HUES64 (cell line): ENCODE measurements around the gene SCAMP4.
"Not testable (repeated sequence)": the region's sequence is repeated elsewhere in the genome, so short reads cannot be mapped to it uniquely, and the experiment has no call there.

ENCODE experiments used
- H3K27ac ChIP-seq: 2 replicates; pipeline ENCODE4 v1.7.0; 2013; ENCODE audit warnings: low read depth, low read length, inconsistent platforms
- H3K27me3 ChIP-seq: 2 replicates; pipeline ENCODE4 v1.6.1; 2013; ENCODE audit warnings: mild to moderate bottlenecking, low read length; ENCODE audit not compliant: insufficient read depth
- H3K36me3 ChIP-seq: 2 replicates; pipeline ENCODE4 v1.6.1; 2013; ENCODE audit warnings: mild to moderate bottlenecking, low read length; ENCODE audit not compliant: insufficient read depth
- H3K4me1 ChIP-seq: 2 replicates; pipeline ENCODE4 v1.6.1; 2013; ENCODE audit warnings: mild to moderate bottlenecking, low read length, moderate library complexity; ENCODE audit not compliant: insufficient read depth
- H3K4me3 ChIP-seq: 2 replicates; pipeline ENCODE4 v1.5.1; 2013; ENCODE audit warnings: mild to moderate bottlenecking, low read length, moderate library complexity
- H3K9ac ChIP-seq: 2 replicates; pipeline ENCODE4 v1.6.1; 2013; ENCODE audit warnings: mild to moderate bottlenecking, low read depth, low read length
- H3K9me3 ChIP-seq: 2 replicates; pipeline ENCODE4 v1.6.1; 2013; ENCODE audit warnings: low read depth, low read length; ENCODE audit not compliant: insufficient read depth
- WGBS: fragments of 150-250, 120-280 bp; methylation state at CpG from one replicate; pipeline ENCODE4 v1.1.7; 2013; ENCODE audit warnings: missing lambda C conversion rate; 5-methylcytosine and 5-hydroxymethylcytosine counted together

Gene SCAMP4

DNA sequence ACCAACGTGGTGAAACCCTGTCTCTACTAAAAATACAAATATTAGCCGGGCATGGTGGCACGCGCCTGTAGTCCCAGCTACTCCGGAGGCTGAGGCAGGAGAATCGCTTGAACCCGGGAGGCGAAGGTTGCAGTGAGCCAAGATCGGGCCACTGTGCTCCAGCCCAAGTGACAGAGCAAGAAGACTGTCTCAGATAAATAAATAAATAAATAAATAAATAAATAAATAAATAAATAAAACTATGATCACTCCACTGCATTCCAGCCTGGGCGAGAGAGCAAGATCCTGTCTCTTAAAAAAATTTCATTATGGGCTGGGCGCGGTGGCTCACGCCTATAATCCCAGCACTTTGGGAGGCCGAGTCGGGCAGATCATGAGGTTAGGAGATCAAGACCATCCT is 18.8 kb upstream of the SCAMP4 start:
- not testable (repeated sequence) for H3K27me3 ChIP-seq, H3K9ac ChIP-seq, H3K4me3 ChIP-seq, H3K27ac ChIP-seq, H3K9me3 ChIP-seq, H3K36me3 ChIP-seq
- H3K4me1 ChIP-seq, result peaks cover 17% of the 10 kb centered on the region
- WGBS, result 97% methylated on average over 15 of the region's 15 CpGs

DNA sequence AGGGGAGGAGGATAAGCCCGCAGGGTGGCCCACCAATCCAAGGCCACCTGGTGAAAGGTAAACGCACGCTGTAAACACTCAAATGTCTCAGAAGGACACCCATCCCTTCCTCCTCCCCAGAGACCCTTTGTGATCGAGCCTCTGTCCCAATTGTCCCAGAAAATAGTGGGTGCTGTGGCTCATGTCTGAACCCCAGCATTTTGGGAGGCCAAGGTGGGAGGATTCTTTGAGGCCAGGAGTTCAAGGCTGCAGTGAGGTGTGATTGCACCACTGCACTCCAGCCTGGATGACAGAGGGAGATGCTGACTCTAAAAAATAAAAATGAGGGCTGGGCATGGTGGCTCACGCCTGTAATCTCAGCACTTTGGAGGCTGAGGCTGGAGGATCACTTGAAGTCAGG is 16.8 kb upstream of the SCAMP4 start:
- 81% methylated on average over 5 of the region's 5 CpGs for WGBS
- H3K9me3 ChIP-seq, result no peaks in the 10 kb centered on the region
- H3K27ac ChIP-seq, result no peak overlapping the region
- H3K27me3 ChIP-seq, result no peaks in the 10 kb centered on the region
- H3K4me3 ChIP-seq, result no peak overlapping the region
- no peaks in the 10 kb centered on the region for H3K36me3 ChIP-seq
- peaks cover 11% of the 10 kb centered on the region for H3K4me1 ChIP-seq
- H3K9ac ChIP-seq, result no peak overlapping the region

DNA sequence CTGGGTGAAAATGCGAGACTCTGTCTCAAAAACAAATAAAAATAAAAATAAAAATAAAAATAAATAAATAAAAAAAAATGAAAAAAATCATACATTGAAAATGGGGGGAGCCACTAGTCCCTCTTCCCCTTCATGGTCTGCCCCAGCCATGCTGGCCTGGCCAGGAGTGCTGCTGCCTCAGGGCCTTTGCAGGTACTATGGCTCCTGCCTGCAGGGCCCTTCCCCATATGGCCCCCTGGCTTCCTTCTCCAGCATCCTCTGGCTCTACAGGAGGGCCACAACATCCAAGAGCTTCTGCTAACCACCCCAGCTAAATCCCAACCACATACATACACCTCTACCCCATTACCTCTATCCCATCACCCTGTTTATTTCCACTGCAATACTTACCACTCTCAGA is 15.3 kb upstream of the SCAMP4 start:
- Histone ChIP-seq H3K9me3 (no peaks in the 10 kb centered on the region), H3K27ac (no peak overlapping the region), H3K36me3 (no peaks in the 10 kb centered on the region), H3K27me3 (no peaks in the 10 kb centered on the region), H3K9ac (no peak overlapping the region), H3K4me1 (peaks cover 5% of the 10 kb centered on the region; the same call in 1 of the 2 replicates), H3K4me3 (no peak overlapping the region)
- no CpG with 5 or more reads among the region's 1 CpG for WGBS

DNA sequence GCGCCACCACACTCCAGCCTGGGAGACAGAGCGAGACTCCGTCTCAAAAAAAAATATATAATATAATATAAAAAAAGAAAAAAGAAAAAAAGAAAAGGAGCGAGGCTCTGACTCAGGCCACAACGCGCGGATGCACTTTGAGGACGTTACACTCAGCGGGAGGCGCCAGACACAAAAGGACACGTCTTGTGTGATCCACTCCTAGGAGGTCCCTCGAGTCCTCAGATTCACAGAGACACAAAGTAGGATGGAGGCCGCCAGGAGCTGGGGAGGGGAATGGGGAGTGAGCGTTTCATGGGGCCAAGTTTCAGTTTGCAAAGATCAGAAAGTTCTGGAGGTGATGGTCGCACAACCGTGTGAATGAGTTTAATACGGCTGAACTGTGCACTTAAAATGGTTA is 11.4 kb upstream of the SCAMP4 start:
- Histone ChIP-seq H3K9me3 (no peaks in the 10 kb centered on the region), H3K4me1 (0 out of 2 replicates have a peak, but pooled peaks cover 2% of the 10 kb centered on the region), H3K4me3 (no peak overlapping the region), H3K27ac (no peak overlapping the region), H3K36me3 (no peaks in the 10 kb centered on the region), H3K9ac (no peak overlapping the region), H3K27me3 (no peaks in the 10 kb centered on the region)
- WGBS, result 64% methylated on average over 15 of the region's 17 CpGs

DNA sequence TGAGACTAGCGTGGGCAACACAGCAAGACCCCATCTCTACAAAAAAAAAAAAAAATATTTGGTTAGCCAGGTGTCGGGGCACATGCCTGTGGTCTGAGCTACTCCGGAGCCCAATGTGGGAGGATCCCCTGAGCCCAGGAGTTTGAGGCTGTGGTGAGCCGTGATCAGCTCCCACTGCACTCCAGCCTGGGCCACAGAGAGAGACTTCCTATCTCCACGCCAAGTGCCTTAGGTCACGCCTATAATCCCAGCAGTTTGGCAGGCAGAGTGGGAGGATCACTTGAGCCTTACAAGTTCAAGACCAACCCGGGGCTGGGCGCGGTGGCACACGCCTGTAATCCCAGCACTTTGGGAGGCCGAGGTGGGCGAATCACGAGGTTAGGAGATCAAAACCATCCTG is 8.7 kb upstream of the SCAMP4 start:
- no peak overlapping the region for H3K27ac ChIP-seq
- 92% methylated on average over 13 of the region's 13 CpGs for WGBS
- H3K9me3 ChIP-seq, result no peaks in the 10 kb centered on the region
- no peak overlapping the region for H3K9ac ChIP-seq
- H3K36me3 ChIP-seq, result no peaks in the 10 kb centered on the region
- no peak overlapping the region for H3K4me3 ChIP-seq
- H3K4me1 ChIP-seq, result 0 out of 2 replicates have a peak, but pooled peaks cover 2% of the 10 kb centered on the region
- no peaks in the 10 kb centered on the region for H3K27me3 ChIP-seq

DNA sequence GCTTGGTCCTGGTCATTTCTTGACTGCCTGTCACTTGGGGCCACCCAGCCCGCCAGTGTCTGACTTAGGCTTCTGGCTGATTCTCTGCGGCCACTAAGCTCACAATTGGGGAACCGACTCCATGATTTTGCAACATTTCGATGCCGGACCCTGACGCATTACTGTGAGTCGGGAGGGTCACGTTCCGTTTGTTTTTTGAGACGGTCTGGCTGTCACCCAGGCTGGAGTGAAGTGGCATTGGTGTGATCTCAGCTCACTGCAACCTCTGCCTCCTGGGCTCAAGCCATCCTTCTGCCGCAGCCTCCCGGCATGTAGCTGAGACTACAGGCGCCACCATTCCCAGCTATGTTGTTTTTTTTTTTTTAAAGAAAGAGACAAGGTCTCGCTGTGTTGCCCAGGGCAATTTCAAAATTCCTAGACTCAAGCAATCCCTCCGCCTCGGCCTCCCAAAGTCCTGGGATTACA is 3.2 kb upstream of the SCAMP4 start:
- Histone ChIP-seq H3K27ac (no peak overlapping the region), H3K4me1 (peaks cover 14% of the 10 kb centered on the region), H3K27me3 (no peaks in the 10 kb centered on the region), H3K9me3 (no peaks in the 10 kb centered on the region), H3K4me3 (no peak overlapping the region), H3K36me3 (peaks cover 5% of the 10 kb centered on the region), H3K9ac (no peak overlapping the region)
- 93% methylated on average over 16 of the region's 16 CpGs for WGBS

DNA sequence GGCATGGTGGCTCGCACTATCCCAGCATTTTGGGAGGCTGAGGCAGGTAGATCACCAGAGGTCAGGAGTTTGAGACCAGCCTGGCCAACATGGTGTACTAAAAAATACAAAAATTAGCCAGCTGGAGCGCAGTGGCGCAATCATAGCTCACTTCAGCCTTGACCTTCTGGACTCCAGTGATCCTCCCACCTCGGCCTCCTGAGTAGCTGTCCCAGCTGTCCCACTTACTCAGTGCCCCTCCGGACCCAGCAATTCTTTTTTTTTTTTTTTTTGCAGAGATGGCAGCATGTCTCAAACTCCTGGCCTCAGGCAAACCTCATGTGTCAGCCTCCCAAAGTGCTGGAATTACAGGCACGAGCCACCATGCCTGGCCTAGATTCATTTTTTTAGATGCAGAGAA is 2.3 kb upstream of the SCAMP4 start:
- Histone ChIP-seq H3K27ac (no peak overlapping the region), H3K4me3 (no peak overlapping the region), H3K36me3 (peaks cover 5% of the 10 kb centered on the region), H3K4me1 (peaks cover 12% of the 10 kb centered on the region), H3K9me3 (no peaks in the 10 kb centered on the region), H3K9ac (no peak overlapping the region), H3K27me3 (no peaks in the 10 kb centered on the region)
- WGBS, result 88% methylated on average over 6 of the region's 6 CpGs

DNA sequence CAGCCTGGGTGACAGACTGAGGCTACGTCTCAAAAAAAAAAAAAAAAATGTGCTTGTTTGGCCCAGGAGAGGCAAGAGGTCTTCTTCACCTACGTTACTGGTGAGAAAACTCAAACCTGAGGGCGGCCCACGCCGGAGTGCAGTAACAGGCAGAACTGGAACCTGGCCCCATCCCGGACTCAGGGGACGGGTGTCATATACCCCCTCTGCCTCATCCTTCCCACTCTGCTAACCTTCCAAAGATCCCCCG is 414 bp upstream of the SCAMP4 start:
- Histone ChIP-seq H3K36me3 (peaks cover 8% of the 10 kb centered on the region), H3K9ac (peak overlapping the region; percentile 60), H3K27me3 (no peaks in the 10 kb centered on the region), H3K4me1 (peaks cover 12% of the 10 kb centered on the region), H3K9me3 (no peaks in the 10 kb centered on the region), H3K27ac (peak overlapping the region; percentile 84), H3K4me3 (peak overlapping the region; percentile 66)
- WGBS, result 47% methylated on average over 8 of the region's 8 CpGs

DNA sequence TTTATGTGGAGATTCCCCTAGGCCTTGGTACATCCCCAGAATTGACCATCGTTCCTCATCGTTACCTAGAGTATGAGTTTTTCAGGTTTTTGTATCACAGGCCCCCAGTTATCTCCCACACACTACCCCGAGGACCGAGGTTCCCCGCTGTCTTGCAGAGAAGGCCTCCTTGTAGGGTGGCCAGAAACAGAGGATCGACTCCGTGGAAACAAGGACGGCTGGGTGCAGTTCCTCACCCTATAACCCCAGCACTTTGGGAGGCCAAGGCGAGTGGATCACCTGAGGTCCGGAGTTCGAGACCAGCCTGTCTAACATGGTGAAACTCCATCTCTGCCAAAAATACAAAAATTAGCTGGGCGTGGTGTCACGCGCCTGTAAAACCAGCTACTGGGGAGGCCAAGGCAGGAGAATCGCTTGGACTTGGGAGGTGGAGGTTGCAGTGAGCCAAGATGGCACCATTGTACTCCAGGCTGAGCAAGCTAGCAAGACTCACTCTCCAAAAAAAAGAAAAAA is 720 bp downstream of the SCAMP4 start:
- Histone ChIP-seq H3K36me3 (peaks cover 8% of the 10 kb centered on the region), H3K27me3 (no peaks in the 10 kb centered on the region), H3K4me1 (peaks cover 12% of the 10 kb centered on the region), H3K9ac (peak overlapping the region; percentile 89), H3K4me3 (peak overlapping the region; percentile 66), H3K9me3 (no peaks in the 10 kb centered on the region), H3K27ac (peak overlapping the region; percentile 91)
- WGBS, result 88% methylated on average over 15 of the region's 15 CpGs

DNA sequence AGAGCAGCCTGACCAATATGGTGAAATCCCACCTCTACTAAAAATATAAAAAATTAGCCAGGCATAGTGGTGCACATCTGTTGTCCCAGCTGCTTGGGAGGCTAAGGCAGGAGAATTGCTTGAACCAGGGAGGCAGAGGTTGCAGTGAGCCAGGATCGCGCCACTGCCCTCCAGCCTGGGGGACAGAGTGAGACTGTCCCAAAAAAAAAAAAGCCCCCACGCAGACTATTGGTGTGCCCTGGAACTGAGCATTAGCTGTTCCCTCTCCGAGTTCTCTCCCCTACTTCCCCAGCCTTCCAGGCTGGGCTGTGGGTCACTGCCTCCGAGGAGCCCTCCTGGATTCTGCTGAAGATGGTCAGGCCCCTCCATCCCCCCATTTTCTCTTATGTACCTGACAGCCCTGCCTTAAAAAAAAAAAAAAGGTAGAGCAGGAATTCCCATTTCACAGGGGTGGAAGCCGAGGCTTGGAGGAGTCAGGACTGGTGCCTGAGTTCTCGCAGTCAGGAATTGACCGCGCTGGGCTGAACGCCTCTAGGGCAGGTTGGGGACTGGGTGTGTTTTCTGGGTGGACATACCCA is 1.9 kb downstream of the SCAMP4 start:
- peaks cover 9% of the 10 kb centered on the region for H3K36me3 ChIP-seq
- H3K9me3 ChIP-seq, result no peaks in the 10 kb centered on the region
- 90% methylated on average over 10 of the region's 10 CpGs for WGBS
- no peak overlapping the region for H3K4me3 ChIP-seq
- peaks cover 12% of the 10 kb centered on the region for H3K4me1 ChIP-seq
- H3K27ac ChIP-seq, result no peak overlapping the region
- H3K27me3 ChIP-seq, result no peaks in the 10 kb centered on the region
- no peak overlapping the region for H3K9ac ChIP-seq

DNA sequence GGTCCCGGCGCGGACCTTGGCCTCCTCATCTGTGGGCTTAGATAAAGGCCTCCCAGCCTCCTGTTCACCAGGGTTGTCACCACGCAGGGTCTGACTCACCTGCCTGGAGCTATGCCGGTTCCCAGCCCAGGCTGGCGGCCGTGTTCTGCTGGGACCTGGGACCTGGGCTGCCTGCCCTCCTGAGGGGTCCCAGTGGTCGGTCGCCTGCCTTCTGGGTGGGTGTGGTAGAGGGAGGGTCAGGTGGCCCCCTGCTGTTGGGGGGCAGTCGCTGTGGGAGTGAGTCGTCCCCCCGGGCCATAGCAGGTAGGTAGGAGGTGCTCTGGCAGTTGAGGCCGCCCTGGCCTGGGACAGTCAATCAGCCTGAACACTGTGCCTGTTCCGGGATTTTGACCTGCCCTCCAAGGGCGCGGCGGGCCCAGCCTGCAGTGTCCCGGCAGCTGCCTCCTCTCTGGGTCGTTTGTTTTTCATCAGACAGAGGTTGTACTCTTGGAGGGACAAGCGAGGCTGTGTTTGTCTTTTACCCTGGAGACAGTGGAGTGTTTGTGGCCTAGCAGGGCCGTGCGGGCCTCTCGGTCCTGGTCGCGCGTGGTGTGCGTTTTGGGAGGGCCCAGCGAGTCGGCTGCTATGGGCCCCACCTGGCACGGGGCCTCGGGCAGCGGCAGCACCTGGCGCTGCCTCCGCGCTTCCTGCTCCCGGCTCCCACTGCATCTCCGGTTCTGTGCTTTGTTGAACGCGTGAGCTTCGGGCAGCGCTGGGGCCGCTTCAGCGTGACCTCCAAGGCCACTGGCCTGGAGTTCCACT is 2.6 kb downstream of the SCAMP4 start:
- H3K4me3 ChIP-seq, result no peak overlapping the region
- no peaks in the 10 kb centered on the region for H3K27me3 ChIP-seq
- peaks cover 12% of the 10 kb centered on the region for H3K36me3 ChIP-seq
- peaks cover 12% of the 10 kb centered on the region for H3K4me1 ChIP-seq
- H3K9ac ChIP-seq, result no peak overlapping the region
- H3K9me3 ChIP-seq, result no peaks in the 10 kb centered on the region
- H3K27ac ChIP-seq, result no peak overlapping the region
- WGBS, result 93% methylated on average over 43 of the region's 43 CpGs
